ENCODE data around the gene KIRREL3. TPM values are rescaled to one million over a fixed set of nuclear protein-coding genes. Genes with fewer than 3 reads are reported as not detected.
A peak's percentile ranks its signal among the peaks of the same experiment; 100 is the strongest.

KIRREL3 gene
- polyA plus RNA-seq, 1 donor (not counting 4 experiments of a cell fraction or from before 2014, with no cell fraction given) = 0.04 TPM

- FAIRE-seq = no peak
- Histone ChIP-seq H3K79me2 (ENCODE audit: control insufficient read depth, insufficient read depth, low read length) (no peaks in the 10 kb centered on the region), H3K4me2 (ENCODE audit: control insufficient read depth, extremely low read depth, insufficient read depth, low read depth, low read length) (no peak overlapping the region), H4K20me1 (ENCODE audit: control insufficient read depth, extremely low read depth, insufficient read depth, low read length) (no peaks in the 10 kb centered on the region), H3K9ac (ENCODE audit: control insufficient read depth, extremely low read depth, insufficient read depth, low read length) (no peak overlapping the region), H3K9me1 (ENCODE audit: control insufficient read depth, extremely low read depth, insufficient read depth, low read length) (peaks cover 9% of the 10 kb centered on the region), H3K4me1 (ENCODE audit: control insufficient read depth, extremely low read depth, insufficient read depth, low read length) (peaks cover 33% of the 10 kb centered on the region), H3K9me3 (ENCODE audit: control insufficient read depth, low read depth, low read length) (no peaks in the 10 kb centered on the region), H3K27ac (ENCODE audit: control insufficient read depth, insufficient read depth, low read length) (peak overlapping the region; percentile 9), H3K27me3 (ENCODE audit: control insufficient read depth, extremely low read depth, insufficient read depth, low read length) (no peaks in the 10 kb centered on the region), H3K4me3 (ENCODE audit: control insufficient read depth in 2 of 3, extremely low read depth in 1 of 3, insufficient read depth in 2 of 3, low read depth in 1 of 3, low read length in 3 of 3) (no peak overlapping the region), H2AFZ (ENCODE audit: control insufficient read depth, low read length) (no peak overlapping the region), H3K36me3 (ENCODE audit: control insufficient read depth in 2 of 2, extremely low read depth in 1 of 2, insufficient read depth in 2 of 2, low read length in 2 of 2) (peaks cover 5 to 6% of the 10 kb centered on the region in 2 experiments)
- dilution Hi-C loops (cut with MboI; ENCODE audit: extremely low pct_ligation_motif_present, low sequenced_read_pairs) = no loop called here
- no peak for TF ChIP-seq EZH2 (IDR thresholded peaks at IDR 0.05; ENCODE audit: low read length)
- TF ChIP-seq, protein P1, sequence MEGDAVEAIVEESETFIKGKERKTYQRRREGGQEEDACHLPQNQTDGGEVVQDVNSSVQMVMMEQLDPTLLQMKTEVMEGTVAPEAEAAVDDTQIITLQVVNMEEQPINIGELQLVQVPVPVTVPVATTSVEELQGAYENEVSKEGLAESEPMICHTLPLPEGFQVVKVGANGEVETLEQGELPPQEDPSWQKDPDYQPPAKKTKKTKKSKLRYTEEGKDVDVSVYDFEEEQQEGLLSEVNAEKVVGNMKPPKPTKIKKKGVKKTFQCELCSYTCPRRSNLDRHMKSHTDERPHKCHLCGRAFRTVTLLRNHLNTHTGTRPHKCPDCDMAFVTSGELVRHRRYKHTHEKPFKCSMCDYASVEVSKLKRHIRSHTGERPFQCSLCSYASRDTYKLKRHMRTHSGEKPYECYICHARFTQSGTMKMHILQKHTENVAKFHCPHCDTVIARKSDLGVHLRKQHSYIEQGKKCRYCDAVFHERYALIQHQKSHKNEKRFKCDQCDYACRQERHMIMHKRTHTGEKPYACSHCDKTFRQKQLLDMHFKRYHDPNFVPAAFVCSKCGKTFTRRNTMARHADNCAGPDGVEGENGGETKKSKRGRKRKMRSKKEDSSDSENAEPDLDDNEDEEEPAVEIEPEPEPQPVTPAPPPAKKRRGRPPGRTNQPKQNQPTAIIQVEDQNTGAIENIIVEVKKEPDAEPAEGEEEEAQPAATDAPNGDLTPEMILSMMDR (optimal IDR thresholded peaks at IDR 0.05 in 1 of 3, IDR thresholded peaks at IDR 0.05 in 1 of 3, conservative IDR thresholded peaks at IDR 0.05 in 1 of 3; ENCODE audit: extremely low read depth in 1 of 3, insufficient read depth in 2 of 3, low read length in 3 of 3) = no peak
- no peak for DNase-seq (ENCODE audit: low read depth, low spot score)
These were observed 595.2 kb downstream of the KIRREL3 start for GRCh38 chr11:126405374-126405773.

- no peak for TF ChIP-seq EZH2 (IDR thresholded peaks at IDR 0.05; ENCODE audit: low read length)
- TF ChIP-seq, protein P1 (optimal IDR thresholded peaks at IDR 0.05 in 1 of 3, IDR thresholded peaks at IDR 0.05 in 1 of 3, conservative IDR thresholded peaks at IDR 0.05 in 1 of 3; ENCODE audit: extremely low read depth in 1 of 3, insufficient read depth in 2 of 3, low read length in 3 of 3) = no peak
- Histone ChIP-seq H3K4me3 (ENCODE audit: control insufficient read depth in 2 of 3, extremely low read depth in 1 of 3, insufficient read depth in 2 of 3, low read depth in 1 of 3, low read length in 3 of 3) (peak overlapping the region in 1 of 3 experiments; percentile 21), H3K9ac (ENCODE audit: control insufficient read depth, extremely low read depth, insufficient read depth, low read length) (peak overlapping the region; percentile 36), H3K4me2 (ENCODE audit: control insufficient read depth, extremely low read depth, insufficient read depth, low read depth, low read length) (peak overlapping the region; percentile 12), H3K9me1 (ENCODE audit: control insufficient read depth, extremely low read depth, insufficient read depth, low read length) (peaks cover 9% of the 10 kb centered on the region), H4K20me1 (ENCODE audit: control insufficient read depth, extremely low read depth, insufficient read depth, low read length) (no peaks in the 10 kb centered on the region), H3K9me3 (ENCODE audit: control insufficient read depth, low read depth, low read length) (no peaks in the 10 kb centered on the region), H3K36me3 (ENCODE audit: control insufficient read depth in 2 of 2, extremely low read depth in 1 of 2, insufficient read depth in 2 of 2, low read length in 2 of 2) (peaks cover 5 to 6% of the 10 kb centered on the region in 2 experiments), H2AFZ (ENCODE audit: control insufficient read depth, low read length) (no peak overlapping the region), H3K27ac (ENCODE audit: control insufficient read depth, insufficient read depth, low read length) (peak overlapping the region; percentile 85), H3K27me3 (ENCODE audit: control insufficient read depth, extremely low read depth, insufficient read depth, low read length) (no peaks in the 10 kb centered on the region), H3K79me2 (ENCODE audit: control insufficient read depth, insufficient read depth, low read length) (no peaks in the 10 kb centered on the region), H3K4me1 (ENCODE audit: control insufficient read depth, extremely low read depth, insufficient read depth, low read length) (peaks cover 33% of the 10 kb centered on the region)
- DNase-seq (ENCODE audit: low read depth, low spot score) = no peak
- no peak for FAIRE-seq
- dilution Hi-C loops (cut with MboI; ENCODE audit: extremely low pct_ligation_motif_present, low sequenced_read_pairs) = no loop called here
These were observed 596.2 kb downstream of the KIRREL3 start for GRCh38 chr11:126404367-126404766.
